Uterus (tissue), 2 donors: Measurements from ENCODE around the gene DBNDD2.

Source experiments
- CTCF ChIP-seq, 4 experiments: fragments of 200-600 bp in 2 of 4; fragments of 450-650 bp in 2 of 4; sonication (generic) in 2 of 4; IDR thresholded peaks; one replicate each; pipeline ENCODE4 v1.5.1; 2016 to 2019; ENCODE audit warnings: antibody characterized with exemption in 4 of 4, mild to moderate bottlenecking in 2 of 4, moderate library complexity in 1 of 4
- POLR2A ChIP-seq, 2 donors: fragments of 450-650 bp; IDR thresholded peaks; one replicate each; pipeline ENCODE4 v1.6.1; 2016; ENCODE audit warnings: antibody characterized with exemption in 2 of 2, mild to moderate bottlenecking in 1 of 2, moderate library complexity in 1 of 2

- TF ChIP-seq CTCF (IDR thresholded peaks at IDR 0.05) (no peak), POLR2A (IDR thresholded peaks at IDR 0.05) (no peak)
Measured at GRCh38 chr20:45374966-45375365, 33.1 kb upstream of the DBNDD2 start.
